HS-5 (cell line): ENCODE results near the gene EEF1AKMT2.
A peak's percentile ranks its signal among the peaks of the same experiment; 100 is the strongest.
"Not testable (repeated sequence)": the region's sequence is repeated elsewhere in the genome, so short reads cannot be mapped to it uniquely, and the experiment has no call there.

Experiments
- DNase-seq: peaks from one replicate; pipeline ENCODE4 v3.0.0-alpha.2; 2012; ENCODE audit warnings: low read depth

The EEF1AKMT2 gene

GRCh38 chr10:124791547-124792348 lies at the start of gene EEF1AKMT2:
Gene EEF1AKMT2 (minus strand): TSS chr10:124791887. CDS start chr10:124791833, 54 bp downstream.
- peak; percentile 53 for DNase-seq

- no peak for DNase-seq
Measured at GRCh38 chr10:124837687-124838086, 46.0 kb upstream of the EEF1AKMT2 start.

- DNase-seq, result no peak
Measured at GRCh38 chr10:124831116-124831515, 39.4 kb upstream of the EEF1AKMT2 start.

GRCh38 chr10:124830445-124830844 lies 38.8 kb upstream of the EEF1AKMT2 start:
- no peak for DNase-seq

- no peak for DNase-seq
Measured at GRCh38 chr10:124829447-124830115, 37.9 kb upstream of the EEF1AKMT2 start.

- DNase-seq, result peak; percentile 5
Measured at GRCh38 chr10:124827474-124827873, 35.8 kb upstream of the EEF1AKMT2 start.

- DNase-seq, result no peak
Measured at GRCh38 chr10:124826262-124826661, 34.6 kb upstream of the EEF1AKMT2 start.

- DNase-seq, result no peak
Measured at GRCh38 chr10:124825702-124826101, 34.0 kb upstream of the EEF1AKMT2 start.

- not testable (repeated sequence) for DNase-seq
Measured at GRCh38 chr10:124824932-124825331, 33.2 kb upstream of the EEF1AKMT2 start.

GRCh38 chr10:124824507-124824906 lies 32.8 kb upstream of the EEF1AKMT2 start:
- no peak for DNase-seq

GRCh38 chr10:124821520-124821919 lies 29.8 kb upstream of the EEF1AKMT2 start:
- no peak for DNase-seq

GRCh38 chr10:124820121-124820520 lies 28.4 kb upstream of the EEF1AKMT2 start:
- no peak for DNase-seq

- no peak for DNase-seq
Measured at GRCh38 chr10:124802313-124802675, 10.6 kb upstream of the EEF1AKMT2 start.

- DNase-seq, result no peak
Measured at GRCh38 chr10:124799211-124799610, 7.5 kb upstream of the EEF1AKMT2 start.

- DNase-seq, result no peak
Measured at GRCh38 chr10:124798781-124799180, 7.1 kb upstream of the EEF1AKMT2 start.

- no peak for DNase-seq
Measured at GRCh38 chr10:124798364-124798763, 6.7 kb upstream of the EEF1AKMT2 start.

- no peak for DNase-seq
Measured at GRCh38 chr10:124792998-124793352, 1.3 kb upstream of the EEF1AKMT2 start.

- not testable (repeated sequence) for DNase-seq
Measured at GRCh38 chr10:124782900-124783299, 8.8 kb downstream of the EEF1AKMT2 start.

GRCh38 chr10:124768791-124769190 lies 22.9 kb downstream of the EEF1AKMT2 start:
- DNase-seq, result no peak

- no peak for DNase-seq
Measured at GRCh38 chr10:124765256-124765655, 26.4 kb downstream of the EEF1AKMT2 start.

- no peak for DNase-seq
Measured at GRCh38 chr10:124763267-124763666, 28.4 kb downstream of the EEF1AKMT2 start.

GRCh38 chr10:124762281-124762680 lies 29.4 kb downstream of the EEF1AKMT2 start:
- no peak for DNase-seq

- no peak for DNase-seq
Measured at GRCh38 chr10:124756156-124756903, 35.4 kb downstream of the EEF1AKMT2 start.
